H9 (cell line): ENCODE results near the gene BEND5. TPM values are rescaled to one million over a fixed set of nuclear protein-coding genes. Genes with fewer than 3 reads are reported as not detected.

Source experiments
- DNase-seq: peaks from one replicate; pipeline ENCODE4 v3.0.0-alpha.2; 2017
- H2AFZ ChIP-seq: one replicate; pipeline ENCODE4 v1.6.1; 2013; ENCODE audit warnings: mild to moderate bottlenecking, low read length, control low read depth, moderate library complexity
- H2AK5ac ChIP-seq: 2 replicates; pipeline ENCODE4 v1.6.1; 2013; ENCODE audit warnings: low read length, control low read depth, mixed read lengths; ENCODE audit not compliant: insufficient read length
- H2BK120ac ChIP-seq: one replicate; pipeline ENCODE4 v1.6.1; 2013; ENCODE audit warnings: low read depth, mild to moderate bottlenecking, low read length, control low read depth, inconsistent platforms; ENCODE audit not compliant: poor library complexity, severe bottlenecking
- H2BK12ac ChIP-seq: 2 replicates; pipeline ENCODE4 v1.6.1; 2013; ENCODE audit warnings: low read length, control low read depth, mixed read lengths, low read depth; ENCODE audit not compliant: insufficient read length
- H2BK15ac ChIP-seq: 2 replicates; pipeline ENCODE4 v1.6.1; 2013; ENCODE audit warnings: low read depth, low read length, control low read depth
- H2BK20ac ChIP-seq: one replicate; pipeline ENCODE4 v1.6.1; 2013; ENCODE audit warnings: low read depth, mild to moderate bottlenecking, low read length, control low read depth, inconsistent platforms; ENCODE audit not compliant: poor library complexity, severe bottlenecking
- H2BK5ac ChIP-seq: 2 replicates; pipeline ENCODE4 v1.6.1; 2013; ENCODE audit warnings: low read length, control low read depth, mixed read lengths; ENCODE audit not compliant: insufficient read length
- H3K14ac ChIP-seq: 2 replicates; pipeline ENCODE4 v1.6.1; 2013; ENCODE audit warnings: low read length, control low read depth; ENCODE audit not compliant: insufficient read depth
- H3K18ac ChIP-seq: 2 replicates; pipeline ENCODE4 v1.6.1; 2013; ENCODE audit warnings: low read depth, mild to moderate bottlenecking, mixed read lengths, low read length, control low read depth; ENCODE audit not compliant: insufficient read length
- H3K23ac ChIP-seq: 2 replicates; pipeline ENCODE4 v1.6.1; 2013; ENCODE audit warnings: low read length, control low read depth, mixed read lengths, low read depth; ENCODE audit not compliant: insufficient read length
- H3K23me2 ChIP-seq: 2 replicates; pipeline ENCODE4 v1.6.1; 2013; ENCODE audit warnings: low read depth, mild to moderate bottlenecking, mixed read lengths, low read length, control low read depth; ENCODE audit not compliant: insufficient read length, poor library complexity, severe bottlenecking
- H3K27ac ChIP-seq: 2 replicates; pipeline ENCODE4 v1.5.1; 2013; ENCODE audit warnings: low read length, control low read depth, mixed read lengths, low read depth; ENCODE audit not compliant: insufficient read length
- H3K27me3 ChIP-seq: 2 replicates; pipeline ENCODE4 v1.6.1; 2013; ENCODE audit warnings: low read length, control low read depth, inconsistent platforms; ENCODE audit not compliant: insufficient read depth
- H3K4ac ChIP-seq: 2 replicates; pipeline ENCODE4 v1.6.1; 2013; ENCODE audit warnings: low read depth, mild to moderate bottlenecking, control low read depth, inconsistent platforms, low read length, moderate library complexity
- H3K4me1 ChIP-seq: 2 replicates; pipeline ENCODE4 v1.6.1; 2013; ENCODE audit warnings: low read length, control low read depth, inconsistent platforms; ENCODE audit not compliant: insufficient read depth
- H3K4me2 ChIP-seq: 2 replicates; pipeline ENCODE4 v1.6.1; 2013; ENCODE audit warnings: low read length, control low read depth, mixed read lengths; ENCODE audit not compliant: insufficient read length, insufficient read depth
- H3K56ac ChIP-seq: 2 replicates; pipeline ENCODE4 v1.6.1; 2013; ENCODE audit warnings: low read depth, mild to moderate bottlenecking, mixed read lengths, low read length, control low read depth; ENCODE audit not compliant: insufficient read length
- H3K79me1 ChIP-seq: 2 replicates; pipeline ENCODE4 v1.6.1; 2013; ENCODE audit warnings: low read depth, mild to moderate bottlenecking, moderate library complexity, low read length, control low read depth, inconsistent platforms; ENCODE audit not compliant: insufficient read depth, poor library complexity, severe bottlenecking
- H3K79me2 ChIP-seq: 2 replicates; pipeline ENCODE4 v1.6.1; 2013; ENCODE audit warnings: low read length, control low read depth, inconsistent platforms; ENCODE audit not compliant: insufficient read depth
- H3K9ac ChIP-seq: 2 replicates; pipeline ENCODE4 v1.6.1; 2013; ENCODE audit warnings: low read length, control low read depth, mixed read lengths; ENCODE audit not compliant: insufficient read length; ENCODE audit errors: extremely low read depth
- H3K9me3 ChIP-seq: one replicate; pipeline ENCODE4 v1.6.1; 2013; ENCODE audit warnings: low read depth, low read length, inconsistent platforms; ENCODE audit not compliant: control insufficient read depth
- H3T11ph ChIP-seq: one replicate; pipeline ENCODE4 v1.6.1; 2013; ENCODE audit warnings: mild to moderate bottlenecking, low read length, control low read depth, inconsistent platforms
- H4K20me1 ChIP-seq: one replicate; pipeline ENCODE4 v1.6.1; 2013; ENCODE audit not compliant: control insufficient read depth, insufficient read length, insufficient read depth
- H4K5ac ChIP-seq: 2 replicates; pipeline ENCODE4 v1.6.1; 2013; ENCODE audit warnings: low read depth, mild to moderate bottlenecking, mixed read lengths, low read length, control low read depth; ENCODE audit not compliant: insufficient read length
- H4K8ac ChIP-seq: replicated peaks from 2 replicates; pipeline ENCODE4 v1.6.1; 2013; ENCODE audit warnings: low read length, control low read depth, mixed read lengths, low read depth; ENCODE audit not compliant: insufficient read length
- H4K91ac ChIP-seq: 2 replicates; pipeline ENCODE4 v1.6.1; 2013; ENCODE audit warnings: low read depth, mild to moderate bottlenecking, moderate library complexity, mixed read lengths, low read length, control low read depth; ENCODE audit not compliant: insufficient read length
- H3K27ac Mint-ChIP-seq, 3 experiments: 2 replicates in 2 of 3; 3 replicates in 1 of 3; pipeline ENCODE4 v1.8.0; 2020 to 2021; ENCODE audit warnings: mixed read lengths in 3 of 3, mild to moderate bottlenecking in 1 of 3, moderate library complexity in 1 of 3
- H3K27me3 Mint-ChIP-seq: 2 replicates; pipeline ENCODE4 v1.8.0; 2021; ENCODE audit warnings: low read depth, mild to moderate bottlenecking, moderate library complexity, mixed read lengths
- H3K36me3 Mint-ChIP-seq, 3 experiments: 2 replicates in 2 of 3; 3 replicates in 1 of 3; pipeline ENCODE4 v1.8.0; 2020 to 2021; ENCODE audit warnings: low read depth in 3 of 3, mixed read lengths in 3 of 3; ENCODE audit not compliant: insufficient read depth in 1 of 3
- H3K4me1 Mint-ChIP-seq, 2 experiments: 2 replicates each; pipeline ENCODE4 v1.8.0; 2020; ENCODE audit warnings: mixed read lengths in 2 of 2
- H3K4me3 Mint-ChIP-seq, 2 experiments: 2 replicates in 1 of 2; 3 replicates in 1 of 2; pipeline ENCODE4 v1.8.0; 2020 to 2021; ENCODE audit warnings: mild to moderate bottlenecking in 2 of 2, mixed read lengths in 2 of 2, moderate library complexity in 1 of 2
- H3K9me3 Mint-ChIP-seq, 2 experiments: 2 replicates in 1 of 2; 3 replicates in 1 of 2; pipeline ENCODE4 v1.8.0; 2020; ENCODE audit warnings: mild to moderate bottlenecking in 2 of 2, mixed read lengths in 2 of 2, moderate library complexity in 1 of 2
- total RNA-seq: library from RNA; stranded (reverse); gene quantifications from 2 replicates; pipeline ENCODE4 v1.2.1, GENCODE V29; 2021
- TF ChIP-seq, protein P1 (sequence below): fragments of 200-600 bp; sonication (generic); conservative IDR thresholded peaks from 3 replicates; pipeline ENCODE4 v1.8.0; 2021; ENCODE audit warnings: antibody characterized with exemption, mild to moderate bottlenecking

BEND5 gene
- total RNA-seq, 1 experiment from 2014 or later, result 4.8 TPM

DNA sequence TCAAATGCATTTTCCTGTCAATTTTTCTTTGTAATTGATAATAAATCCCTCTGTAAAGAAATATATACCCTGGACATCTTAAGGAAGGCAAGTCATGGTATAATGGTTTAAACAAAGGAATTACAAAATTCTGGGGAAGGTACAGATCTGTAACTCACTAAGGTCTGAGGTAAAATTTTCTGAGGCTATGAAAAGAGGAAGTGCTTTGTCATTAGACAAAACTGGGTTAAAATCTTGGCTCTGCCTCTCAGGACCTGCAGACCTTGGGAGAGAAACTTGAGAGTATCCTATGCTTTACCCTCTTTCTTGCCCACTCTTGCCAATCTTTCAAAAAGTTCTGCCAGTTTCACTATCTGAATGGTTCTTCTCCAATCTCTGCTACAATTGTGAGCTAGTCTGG, 26.8 kb upstream of the BEND5 start:
- Histone ChIP-seq H3K9me3 (no peaks in the 10 kb centered on the region), H3K18ac (no peak overlapping the region), H3K9ac (no peak overlapping the region), H4K20me1 (no peaks in the 10 kb centered on the region), H3K4me1 (peaks cover 3% of the 10 kb centered on the region; the same call in 1 of the 2 replicates), H3K27ac (no peak overlapping the region), H4K91ac (no peak overlapping the region), H3K56ac (no peak overlapping the region), H3K79me1 (no peaks in the 10 kb centered on the region), H2BK5ac (no peak overlapping the region), H2BK12ac (no peak overlapping the region), H2BK120ac (no peak overlapping the region), H3K14ac (no peak overlapping the region), H3K23ac (no peak overlapping the region), H3T11ph (no peak overlapping the region), H3K23me2 (no peaks in the 10 kb centered on the region), H3K4me2 (no peak overlapping the region), H4K5ac (no peak overlapping the region), H3K4ac (no peak overlapping the region), H2BK20ac (no peak overlapping the region), H2AK5ac (no peak overlapping the region), H2BK15ac (no peak overlapping the region), H2AFZ (no peak overlapping the region), H3K27me3 (no peaks in the 10 kb centered on the region), H3K79me2 (no peaks in the 10 kb centered on the region), H4K8ac (no peak overlapping the region)
- no peak overlapping the region for H3K4me3 Mint-ChIP-seq
- no peaks in the 10 kb centered on the region for H3K9me3 Mint-ChIP-seq
- peaks cover 18% of the 10 kb centered on the region for H3K27me3 Mint-ChIP-seq
- DNase-seq, result no peak
- peaks cover 17 to 20% of the 10 kb centered on the region in 2 experiments for H3K4me1 Mint-ChIP-seq
- H3K36me3 Mint-ChIP-seq, result no peaks in the 10 kb centered on the region; a peak in 1 of 7 replicates
- H3K27ac Mint-ChIP-seq, result no peak overlapping the region
- TF ChIP-seq, protein P1, sequence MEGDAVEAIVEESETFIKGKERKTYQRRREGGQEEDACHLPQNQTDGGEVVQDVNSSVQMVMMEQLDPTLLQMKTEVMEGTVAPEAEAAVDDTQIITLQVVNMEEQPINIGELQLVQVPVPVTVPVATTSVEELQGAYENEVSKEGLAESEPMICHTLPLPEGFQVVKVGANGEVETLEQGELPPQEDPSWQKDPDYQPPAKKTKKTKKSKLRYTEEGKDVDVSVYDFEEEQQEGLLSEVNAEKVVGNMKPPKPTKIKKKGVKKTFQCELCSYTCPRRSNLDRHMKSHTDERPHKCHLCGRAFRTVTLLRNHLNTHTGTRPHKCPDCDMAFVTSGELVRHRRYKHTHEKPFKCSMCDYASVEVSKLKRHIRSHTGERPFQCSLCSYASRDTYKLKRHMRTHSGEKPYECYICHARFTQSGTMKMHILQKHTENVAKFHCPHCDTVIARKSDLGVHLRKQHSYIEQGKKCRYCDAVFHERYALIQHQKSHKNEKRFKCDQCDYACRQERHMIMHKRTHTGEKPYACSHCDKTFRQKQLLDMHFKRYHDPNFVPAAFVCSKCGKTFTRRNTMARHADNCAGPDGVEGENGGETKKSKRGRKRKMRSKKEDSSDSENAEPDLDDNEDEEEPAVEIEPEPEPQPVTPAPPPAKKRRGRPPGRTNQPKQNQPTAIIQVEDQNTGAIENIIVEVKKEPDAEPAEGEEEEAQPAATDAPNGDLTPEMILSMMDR, result no peak
